H9 (cell line): ENCODE results near the gene VARS1. TPM values are rescaled to one million over a fixed set of nuclear protein-coding genes. Genes with fewer than 3 reads are reported as not detected.

Experiments used
- DNase-seq: peaks from one replicate; pipeline ENCODE4 v3.0.0-alpha.2; 2017
- H2AFZ ChIP-seq: one replicate; pipeline ENCODE4 v1.6.1; 2013; ENCODE audit warnings: mild to moderate bottlenecking, low read length, control low read depth, moderate library complexity
- H2AK5ac ChIP-seq: 2 replicates; pipeline ENCODE4 v1.6.1; 2013; ENCODE audit warnings: low read length, control low read depth, mixed read lengths; ENCODE audit not compliant: insufficient read length
- H2BK120ac ChIP-seq: one replicate; pipeline ENCODE4 v1.6.1; 2013; ENCODE audit warnings: low read depth, mild to moderate bottlenecking, low read length, control low read depth, inconsistent platforms; ENCODE audit not compliant: poor library complexity, severe bottlenecking
- H2BK12ac ChIP-seq: 2 replicates; pipeline ENCODE4 v1.6.1; 2013; ENCODE audit warnings: low read length, control low read depth, mixed read lengths, low read depth; ENCODE audit not compliant: insufficient read length
- H2BK15ac ChIP-seq: 2 replicates; pipeline ENCODE4 v1.6.1; 2013; ENCODE audit warnings: low read depth, low read length, control low read depth
- H2BK20ac ChIP-seq: one replicate; pipeline ENCODE4 v1.6.1; 2013; ENCODE audit warnings: low read depth, mild to moderate bottlenecking, low read length, control low read depth, inconsistent platforms; ENCODE audit not compliant: poor library complexity, severe bottlenecking
- H2BK5ac ChIP-seq: 2 replicates; pipeline ENCODE4 v1.6.1; 2013; ENCODE audit warnings: low read length, control low read depth, mixed read lengths; ENCODE audit not compliant: insufficient read length
- H3K14ac ChIP-seq: 2 replicates; pipeline ENCODE4 v1.6.1; 2013; ENCODE audit warnings: low read length, control low read depth; ENCODE audit not compliant: insufficient read depth
- H3K18ac ChIP-seq: 2 replicates; pipeline ENCODE4 v1.6.1; 2013; ENCODE audit warnings: low read depth, mild to moderate bottlenecking, mixed read lengths, low read length, control low read depth; ENCODE audit not compliant: insufficient read length
- H3K23ac ChIP-seq: 2 replicates; pipeline ENCODE4 v1.6.1; 2013; ENCODE audit warnings: low read length, control low read depth, mixed read lengths, low read depth; ENCODE audit not compliant: insufficient read length
- H3K23me2 ChIP-seq: 2 replicates; pipeline ENCODE4 v1.6.1; 2013; ENCODE audit warnings: low read depth, mild to moderate bottlenecking, mixed read lengths, low read length, control low read depth; ENCODE audit not compliant: insufficient read length, poor library complexity, severe bottlenecking
- H3K27ac ChIP-seq: 2 replicates; pipeline ENCODE4 v1.5.1; 2013; ENCODE audit warnings: low read length, control low read depth, mixed read lengths, low read depth; ENCODE audit not compliant: insufficient read length
- H3K27me3 ChIP-seq: 2 replicates; pipeline ENCODE4 v1.6.1; 2013; ENCODE audit warnings: low read length, control low read depth, inconsistent platforms; ENCODE audit not compliant: insufficient read depth
- H3K4ac ChIP-seq: 2 replicates; pipeline ENCODE4 v1.6.1; 2013; ENCODE audit warnings: low read depth, mild to moderate bottlenecking, control low read depth, inconsistent platforms, low read length, moderate library complexity
- H3K4me1 ChIP-seq: 2 replicates; pipeline ENCODE4 v1.6.1; 2013; ENCODE audit warnings: low read length, control low read depth, inconsistent platforms; ENCODE audit not compliant: insufficient read depth
- H3K4me2 ChIP-seq: 2 replicates; pipeline ENCODE4 v1.6.1; 2013; ENCODE audit warnings: low read length, control low read depth, mixed read lengths; ENCODE audit not compliant: insufficient read length, insufficient read depth
- H3K56ac ChIP-seq: 2 replicates; pipeline ENCODE4 v1.6.1; 2013; ENCODE audit warnings: low read depth, mild to moderate bottlenecking, mixed read lengths, low read length, control low read depth; ENCODE audit not compliant: insufficient read length
- H3K79me1 ChIP-seq: 2 replicates; pipeline ENCODE4 v1.6.1; 2013; ENCODE audit warnings: low read depth, mild to moderate bottlenecking, moderate library complexity, low read length, control low read depth, inconsistent platforms; ENCODE audit not compliant: insufficient read depth, poor library complexity, severe bottlenecking
- H3K79me2 ChIP-seq: 2 replicates; pipeline ENCODE4 v1.6.1; 2013; ENCODE audit warnings: low read length, control low read depth, inconsistent platforms; ENCODE audit not compliant: insufficient read depth
- H3K9ac ChIP-seq: 2 replicates; pipeline ENCODE4 v1.6.1; 2013; ENCODE audit warnings: low read length, control low read depth, mixed read lengths; ENCODE audit not compliant: insufficient read length; ENCODE audit errors: extremely low read depth
- H3K9me3 ChIP-seq: one replicate; pipeline ENCODE4 v1.6.1; 2013; ENCODE audit warnings: low read depth, low read length, inconsistent platforms; ENCODE audit not compliant: control insufficient read depth
- H3T11ph ChIP-seq: one replicate; pipeline ENCODE4 v1.6.1; 2013; ENCODE audit warnings: mild to moderate bottlenecking, low read length, control low read depth, inconsistent platforms
- H4K20me1 ChIP-seq: one replicate; pipeline ENCODE4 v1.6.1; 2013; ENCODE audit not compliant: control insufficient read depth, insufficient read length, insufficient read depth
- H4K5ac ChIP-seq: 2 replicates; pipeline ENCODE4 v1.6.1; 2013; ENCODE audit warnings: low read depth, mild to moderate bottlenecking, mixed read lengths, low read length, control low read depth; ENCODE audit not compliant: insufficient read length
- H4K8ac ChIP-seq: replicated peaks from 2 replicates; pipeline ENCODE4 v1.6.1; 2013; ENCODE audit warnings: low read length, control low read depth, mixed read lengths, low read depth; ENCODE audit not compliant: insufficient read length
- H4K91ac ChIP-seq: 2 replicates; pipeline ENCODE4 v1.6.1; 2013; ENCODE audit warnings: low read depth, mild to moderate bottlenecking, moderate library complexity, mixed read lengths, low read length, control low read depth; ENCODE audit not compliant: insufficient read length
- H3K27ac Mint-ChIP-seq, 3 experiments: 2 replicates in 2 of 3; 3 replicates in 1 of 3; pipeline ENCODE4 v1.8.0; 2020 to 2021; ENCODE audit warnings: mixed read lengths in 3 of 3, mild to moderate bottlenecking in 1 of 3, moderate library complexity in 1 of 3
- H3K27me3 Mint-ChIP-seq: 2 replicates; pipeline ENCODE4 v1.8.0; 2021; ENCODE audit warnings: low read depth, mild to moderate bottlenecking, moderate library complexity, mixed read lengths
- H3K36me3 Mint-ChIP-seq, 3 experiments: 2 replicates in 2 of 3; 3 replicates in 1 of 3; pipeline ENCODE4 v1.8.0; 2020 to 2021; ENCODE audit warnings: low read depth in 3 of 3, mixed read lengths in 3 of 3; ENCODE audit not compliant: insufficient read depth in 1 of 3
- H3K4me1 Mint-ChIP-seq, 2 experiments: 2 replicates each; pipeline ENCODE4 v1.8.0; 2020; ENCODE audit warnings: mixed read lengths in 2 of 2
- H3K4me3 Mint-ChIP-seq, 2 experiments: 2 replicates in 1 of 2; 3 replicates in 1 of 2; pipeline ENCODE4 v1.8.0; 2020 to 2021; ENCODE audit warnings: mild to moderate bottlenecking in 2 of 2, mixed read lengths in 2 of 2, moderate library complexity in 1 of 2
- H3K9me3 Mint-ChIP-seq, 2 experiments: 2 replicates in 1 of 2; 3 replicates in 1 of 2; pipeline ENCODE4 v1.8.0; 2020; ENCODE audit warnings: mild to moderate bottlenecking in 2 of 2, mixed read lengths in 2 of 2, moderate library complexity in 1 of 2
- WGBS: extraction: QIAGEN DNeasy Blood & Tissue Kit; methylation state at CpG from one replicate; pipeline ENCODE4 v1.1.7; 2013; ENCODE audit warnings: missing lambda C conversion rate, low lambda C conversion rate, mixed read lengths; ENCODE audit not compliant: insufficient read length; ENCODE audit errors: extremely low coverage; 5-methylcytosine and 5-hydroxymethylcytosine counted together
- total RNA-seq: library from RNA; stranded (reverse); gene quantifications from 2 replicates; pipeline ENCODE4 v1.2.1, GENCODE V29; 2021
- TF ChIP-seq, protein P1 (sequence below): fragments of 200-600 bp; sonication (generic); conservative IDR thresholded peaks from 3 replicates; pipeline ENCODE4 v1.8.0; 2021; ENCODE audit warnings: antibody characterized with exemption, mild to moderate bottlenecking

Gene VARS1
- total RNA-seq, 1 experiment from 2014 or later: 154 TPM

DNA sequence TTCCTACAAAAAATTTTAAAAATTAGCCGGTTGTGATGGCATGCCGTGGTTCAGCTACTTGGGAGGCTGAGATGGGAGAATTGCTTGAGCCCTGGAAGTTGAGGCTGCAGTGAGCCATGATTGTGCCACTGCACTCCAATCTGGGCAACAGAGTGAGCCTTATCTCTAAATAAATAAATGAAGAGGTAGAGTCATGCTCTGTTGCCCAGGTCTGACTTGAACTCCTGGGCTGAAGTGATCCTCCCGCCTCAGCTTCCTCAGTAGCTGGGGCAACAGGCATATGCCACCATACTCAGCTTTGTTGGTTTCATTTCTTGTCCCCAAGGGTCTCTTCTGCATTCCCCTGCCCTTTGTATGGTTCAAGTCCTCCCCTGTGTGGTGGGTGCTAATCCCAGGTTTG is 49.0 kb upstream of the VARS1 start:
- H3K4me2 ChIP-seq: no peak overlapping the region
- no CpG with 5 or more reads among the region's 3 CpGs for WGBS
- no peak overlapping the region for H3K4me3 Mint-ChIP-seq

More for the DNA sequence above, 49.0 kb upstream of the VARS1 start:
- H3K18ac ChIP-seq: no peak overlapping the region
- no peak overlapping the region for H3T11ph ChIP-seq
- no peak overlapping the region for H2BK5ac ChIP-seq
- H2BK20ac ChIP-seq: no peak overlapping the region
- DNase-seq: no peak
- H4K20me1 ChIP-seq: peaks cover 2% of the 10 kb centered on the region
- Mint-ChIP-seq H3K4me1 (no peaks in the 10 kb centered on the region), H3K9me3 (no peaks in the 10 kb centered on the region), H3K36me3 (peaks cover 15 to 22% (median 18%) of the 10 kb centered on the region in 3 experiments; a peak in 6 of 7 replicates), H3K27ac (peak overlapping the region in 1 of 3 experiments; percentile 78; a peak in 2 of 7 replicates), H3K27me3 (no peaks in the 10 kb centered on the region)
- no peaks in the 10 kb centered on the region for H3K79me1 ChIP-seq
- H2BK12ac ChIP-seq: no peak overlapping the region
- no peak overlapping the region for H2BK15ac ChIP-seq
- H3K27me3 ChIP-seq: no peaks in the 10 kb centered on the region
- H3K56ac ChIP-seq: no peak overlapping the region
- no peaks in the 10 kb centered on the region for H3K79me2 ChIP-seq
- no peak overlapping the region for H3K27ac ChIP-seq
- no peak overlapping the region for H2BK120ac ChIP-seq
- TF ChIP-seq, protein P1, sequence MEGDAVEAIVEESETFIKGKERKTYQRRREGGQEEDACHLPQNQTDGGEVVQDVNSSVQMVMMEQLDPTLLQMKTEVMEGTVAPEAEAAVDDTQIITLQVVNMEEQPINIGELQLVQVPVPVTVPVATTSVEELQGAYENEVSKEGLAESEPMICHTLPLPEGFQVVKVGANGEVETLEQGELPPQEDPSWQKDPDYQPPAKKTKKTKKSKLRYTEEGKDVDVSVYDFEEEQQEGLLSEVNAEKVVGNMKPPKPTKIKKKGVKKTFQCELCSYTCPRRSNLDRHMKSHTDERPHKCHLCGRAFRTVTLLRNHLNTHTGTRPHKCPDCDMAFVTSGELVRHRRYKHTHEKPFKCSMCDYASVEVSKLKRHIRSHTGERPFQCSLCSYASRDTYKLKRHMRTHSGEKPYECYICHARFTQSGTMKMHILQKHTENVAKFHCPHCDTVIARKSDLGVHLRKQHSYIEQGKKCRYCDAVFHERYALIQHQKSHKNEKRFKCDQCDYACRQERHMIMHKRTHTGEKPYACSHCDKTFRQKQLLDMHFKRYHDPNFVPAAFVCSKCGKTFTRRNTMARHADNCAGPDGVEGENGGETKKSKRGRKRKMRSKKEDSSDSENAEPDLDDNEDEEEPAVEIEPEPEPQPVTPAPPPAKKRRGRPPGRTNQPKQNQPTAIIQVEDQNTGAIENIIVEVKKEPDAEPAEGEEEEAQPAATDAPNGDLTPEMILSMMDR: no peak
- H3K9ac ChIP-seq: no peak overlapping the region
- no peak overlapping the region for H4K91ac ChIP-seq
- no peak overlapping the region for H3K23ac ChIP-seq
- no peak overlapping the region for H2AK5ac ChIP-seq
- H4K5ac ChIP-seq: no peak overlapping the region
- no peaks in the 10 kb centered on the region for H3K9me3 ChIP-seq
- no peaks in the 10 kb centered on the region for H3K4me1 ChIP-seq
- no peak overlapping the region for H3K4ac ChIP-seq
- no peak overlapping the region for H2AFZ ChIP-seq
- no peaks in the 10 kb centered on the region for H3K23me2 ChIP-seq
- H4K8ac ChIP-seq: no peak overlapping the region
- no peak overlapping the region for H3K14ac ChIP-seq
